GM18867 (cell line): ENCODE results near the gene HERPUD2.

Source experiments
- ATAC-seq: cut with Tn5 transposase; IDR thresholded peaks from one replicate; pipeline ENCODE4 v1.9.1; 2021; ENCODE audit warnings: mild to moderate bottlenecking, moderate library complexity; ENCODE audit not compliant: unreplicated experiment

The HERPUD2 gene

GRCh38 chr7:35694784-35695472, at the start of gene HERPUD2:
HERPUD2 (minus strand) TSS chr7:35695135; CDS start chr7:35694330, 805 bp downstream.
- ATAC-seq, result peak; percentile 84

- ATAC-seq, result peak; percentile 52
These were observed 44.0 kb upstream of the HERPUD2 start for GRCh38 chr7:35738889-35739288.

GRCh38 chr7:35736725-35737124, 41.8 kb upstream of the HERPUD2 start:
- ATAC-seq, result no peak

- ATAC-seq, result no peak
These were observed 40.5 kb upstream of the HERPUD2 start for GRCh38 chr7:35735396-35735795.

DNA sequence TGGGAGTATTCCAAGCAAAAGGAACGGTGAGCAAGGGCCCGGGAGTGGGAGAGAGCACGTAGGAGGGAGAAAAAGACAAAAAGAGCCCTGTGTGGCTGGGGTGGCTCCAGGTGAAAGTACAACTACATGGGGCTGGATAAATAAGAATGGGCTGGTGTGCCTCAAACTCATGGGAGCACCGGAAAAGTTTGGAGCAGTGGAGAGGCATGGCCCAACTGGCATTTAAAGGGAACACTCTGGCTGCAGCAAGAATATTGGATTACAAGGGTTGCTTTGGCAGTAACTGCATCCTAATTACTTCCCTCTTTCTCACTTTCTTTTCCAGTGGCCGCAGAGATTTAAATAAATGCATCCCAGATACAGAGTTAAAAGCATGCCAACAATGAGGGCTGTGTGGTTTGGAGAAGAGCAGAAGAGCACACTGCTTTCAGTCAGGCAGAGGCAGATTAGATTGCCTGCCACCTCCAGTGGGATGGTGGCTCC, 39.1 kb upstream of the HERPUD2 start:
- no peak for ATAC-seq

DNA sequence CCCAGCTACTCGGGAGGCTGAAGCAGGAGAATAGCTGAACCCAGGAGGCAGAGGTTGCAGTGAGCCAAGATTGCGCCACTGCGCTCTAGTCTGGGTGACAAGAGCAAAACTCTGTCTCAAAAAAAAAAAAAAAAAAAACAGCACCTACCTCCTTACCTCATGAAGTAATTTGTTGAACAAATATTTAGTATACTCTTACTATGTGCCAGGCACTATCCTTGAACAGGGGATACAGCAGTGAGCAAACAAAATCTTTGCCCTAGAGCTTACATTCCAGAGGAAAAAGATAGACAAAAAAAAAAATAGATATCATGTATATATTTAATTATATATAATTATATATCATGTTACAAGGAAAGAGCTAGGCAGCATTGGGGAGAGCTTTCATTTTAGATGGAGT, 36.4 kb upstream of the HERPUD2 start:
- no peak for ATAC-seq

- peak; percentile 59 for ATAC-seq
These were observed 34.3 kb upstream of the HERPUD2 start for GRCh38 chr7:35729061-35729783.

- ATAC-seq, result no peak
These were observed 33.6 kb upstream of the HERPUD2 start for GRCh38 chr7:35728412-35729060.

GRCh38 chr7:35727571-35727970, 32.6 kb upstream of the HERPUD2 start:
- ATAC-seq, result peak; percentile 19

GRCh38 chr7:35726654-35727053, 31.7 kb upstream of the HERPUD2 start:
- no peak for ATAC-seq

DNA sequence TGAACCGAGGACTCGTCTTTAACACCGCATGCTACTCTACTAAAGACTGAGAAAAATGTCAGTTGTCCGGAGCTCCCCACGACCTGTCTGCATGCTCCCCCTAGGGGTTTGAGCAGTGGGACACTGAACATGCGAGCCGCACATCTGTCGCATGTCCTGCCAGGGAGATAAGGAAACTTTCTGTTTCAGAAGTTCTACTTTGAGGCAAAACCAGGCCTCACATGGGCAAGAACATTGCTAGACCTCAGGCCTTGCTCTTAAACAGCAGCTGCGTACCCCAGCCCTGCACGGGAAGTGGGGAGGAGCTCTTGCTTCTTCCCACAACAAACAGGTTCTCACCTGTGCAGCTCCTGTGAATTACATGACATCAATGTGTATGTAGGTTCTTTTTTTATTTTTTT, 30.3 kb upstream of the HERPUD2 start:
- peak; percentile 59 for ATAC-seq

- no peak for ATAC-seq
These were observed 28.1 kb upstream of the HERPUD2 start for GRCh38 chr7:35723011-35723410.

GRCh38 chr7:35722054-35722849, 27.3 kb upstream of the HERPUD2 start:
- no peak for ATAC-seq

GRCh38 chr7:35721288-35721687, 26.4 kb upstream of the HERPUD2 start:
- ATAC-seq, result no peak

GRCh38 chr7:35720849-35721248, 25.9 kb upstream of the HERPUD2 start:
- ATAC-seq, result no peak

DNA sequence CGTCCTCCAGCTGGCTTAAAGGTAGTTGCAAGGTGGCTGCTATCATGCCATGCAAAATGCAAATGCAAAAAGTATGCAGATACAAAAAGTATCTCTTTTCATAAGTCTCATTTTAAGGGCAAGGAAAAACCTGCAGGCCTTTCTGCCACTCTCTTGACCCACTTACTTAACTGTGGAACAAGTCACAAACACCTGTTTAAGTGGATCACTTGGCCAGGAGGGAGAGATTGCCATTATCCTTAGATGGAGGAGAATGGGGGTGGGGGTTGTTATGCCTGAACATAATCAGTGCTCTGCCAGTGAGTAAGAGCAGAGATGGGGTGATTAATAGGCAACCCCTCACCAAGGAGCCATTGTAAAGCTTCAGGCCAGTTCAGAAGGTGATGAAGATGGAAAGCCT, 25.1 kb upstream of the HERPUD2 start:
- ATAC-seq, result no peak

DNA sequence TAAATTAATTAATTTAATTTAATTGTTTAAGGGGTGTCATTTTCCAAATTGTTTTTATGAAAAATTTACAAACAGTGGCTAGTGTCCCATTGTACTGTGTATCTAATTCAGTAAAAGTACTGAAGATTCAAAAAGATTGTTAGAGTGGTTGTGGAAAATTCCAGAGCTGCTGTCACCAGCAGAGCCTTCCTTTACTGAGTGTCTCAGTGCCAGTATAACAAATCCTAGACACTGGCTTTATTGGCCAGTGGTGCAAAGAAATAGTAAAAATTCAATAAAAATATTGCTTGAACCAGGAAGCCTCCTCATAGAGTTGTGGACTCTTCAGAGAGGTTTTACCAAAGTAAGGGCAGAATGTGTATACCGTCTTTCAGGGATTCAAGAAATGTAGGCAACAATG, 23.1 kb upstream of the HERPUD2 start:
- no peak for ATAC-seq

DNA sequence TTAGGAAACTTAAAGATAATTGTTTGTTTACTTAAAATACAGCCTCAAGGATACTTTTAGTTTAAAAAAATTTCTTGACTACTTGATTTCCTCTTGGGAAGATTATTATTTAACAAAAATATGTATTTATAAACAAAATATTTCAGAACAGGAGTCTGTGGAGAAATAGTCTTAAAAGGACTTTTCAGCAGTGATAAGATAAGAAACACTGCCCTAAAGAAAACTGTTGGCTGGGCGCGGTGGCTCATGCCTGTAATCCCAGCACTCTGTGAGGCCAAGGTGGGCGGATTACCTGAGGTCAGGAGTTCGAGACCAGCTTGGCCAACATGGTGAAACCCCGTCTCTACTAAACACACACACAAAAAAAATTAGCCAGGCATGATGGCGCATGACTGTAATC, 22.6 kb upstream of the HERPUD2 start:
- ATAC-seq, result no peak

- no peak for ATAC-seq
These were observed 22.1 kb upstream of the HERPUD2 start for GRCh38 chr7:35717013-35717412.

- ATAC-seq, result no peak
These were observed 21.3 kb upstream of the HERPUD2 start for GRCh38 chr7:35716038-35716803.
